ENCODE measurements around the gene CCDC85C.

DNA sequence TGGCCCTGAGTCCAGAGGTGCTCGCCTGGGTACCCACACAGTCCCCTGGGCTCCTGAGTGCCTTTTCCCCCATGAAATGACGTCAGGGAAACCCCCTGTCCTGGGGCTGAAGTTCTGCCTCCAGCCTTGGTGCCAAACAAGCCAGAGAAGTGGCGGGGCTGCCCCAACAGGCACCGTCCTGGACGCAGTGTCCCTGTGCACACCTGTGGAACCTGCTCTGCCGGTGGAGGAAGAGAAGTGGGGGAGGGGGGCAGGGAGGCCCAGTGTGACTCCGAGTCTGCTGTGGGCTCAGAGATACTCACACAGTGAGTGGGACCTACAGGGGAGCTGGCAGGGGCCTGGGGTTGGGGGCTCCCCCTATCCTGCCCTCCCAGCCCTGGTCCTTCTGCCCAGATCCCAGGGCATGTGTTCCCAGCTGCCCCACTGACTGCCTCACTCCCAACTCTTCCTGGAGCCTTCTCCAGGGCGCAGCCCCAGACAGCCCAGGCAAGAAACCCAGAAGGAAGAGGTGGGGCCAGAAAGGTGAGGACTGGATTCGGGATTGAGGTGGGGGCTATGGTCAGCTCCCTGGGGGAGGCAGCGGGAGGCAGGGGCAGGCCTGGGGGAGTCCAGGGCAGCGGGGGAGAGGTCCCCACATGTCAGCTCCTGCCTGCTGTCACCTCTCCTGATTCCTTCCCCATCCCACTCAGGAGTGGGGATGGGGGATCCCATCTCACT is 24.7 kb downstream of the CCDC85C start:
- TF ChIP-seq CTCF (IDR thresholded peaks at IDR 0.05; ENCODE audit: low read depth, low read length) (no peak), EZH2phosphoT487 (IDR thresholded peaks at IDR 0.05; ENCODE audit: low read depth) (no peak)
